VCaP (cell line): Measurements from ENCODE around the gene TBC1D17.
A peak's percentile ranks its signal among the peaks of the same experiment; 100 is the strongest.

Source experiments
- H3K27ac ChIP-seq: fragments of 450-650 bp; 2 replicates; pipeline ENCODE4 v1.5.1; 2017
- CTCF ChIP-seq: fragments of 450-650 bp; conservative IDR thresholded peaks from 2 replicates; pipeline ENCODE4 v1.5.1; 2017; ENCODE audit warnings: mild to moderate bottlenecking, moderate library complexity

The TBC1D17 gene

GRCh38 chr19:49854378-49855263, 22.9 kb upstream of the TBC1D17 start:
- H3K27ac ChIP-seq = peak overlapping the region; percentile 99
- no peak for TF ChIP-seq CTCF

GRCh38 chr19:49855277-49855675, 22.2 kb upstream of the TBC1D17 start:
- no peak for TF ChIP-seq CTCF
- H3K27ac ChIP-seq = peak overlapping the region; percentile 99

GRCh38 chr19:49855676-49856573, 21.6 kb upstream of the TBC1D17 start:
- no peak for TF ChIP-seq CTCF
- peak overlapping the region; percentile 99 for H3K27ac ChIP-seq

- H3K27ac ChIP-seq = peak overlapping the region; percentile 99
- TF ChIP-seq CTCF = no peak
Measured at GRCh38 chr19:49856574-49857021, 20.9 kb upstream of the TBC1D17 start.

GRCh38 chr19:49857061-49857837, 20.3 kb upstream of the TBC1D17 start:
- no peak for TF ChIP-seq CTCF
- H3K27ac ChIP-seq = peak overlapping the region; percentile 33

- H3K27ac ChIP-seq = peak overlapping the region; percentile 33
- no peak for TF ChIP-seq CTCF
Measured at GRCh38 chr19:49857838-49858087, 19.7 kb upstream of the TBC1D17 start.
